ENCODE measurements around the gene BHMT2.

- no peak for TF ChIP-seq EZH2phosphoT487 (IDR thresholded peaks at IDR 0.05)
- no peak for TF ChIP-seq CTCF (IDR thresholded peaks at IDR 0.05)
- no peak for TF ChIP-seq EZH2 (IDR thresholded peaks at IDR 0.05)
Observed at GRCh38 chr5:79093762-79094161, 24.2 kb downstream of the BHMT2 start.
